NCI-H69 (cell line): ENCODE data around the gene ANKRD55.

Experiments used
- DNase-seq: peaks from one replicate; lab custom pipeline; 2025; lab: John Stamatoyannopoulos, UW

ANKRD55 gene

GRCh38 chr5:56077796-56078233 is 155.3 kb downstream of the ANKRD55 start:
- DNase-seq, result no peak

GRCh38 chr5:56076486-56076885 is 156.6 kb downstream of the ANKRD55 start:
- DNase-seq, result no peak

- no peak for DNase-seq
These were observed 157.8 kb downstream of the ANKRD55 start for GRCh38 chr5:56075361-56075760.

GRCh38 chr5:56072863-56073766 is 160.0 kb downstream of the ANKRD55 start:
- DNase-seq, result no peak

GRCh38 chr5:56071470-56071869 is 161.7 kb downstream of the ANKRD55 start:
- DNase-seq, result no peak

- no peak for DNase-seq
These were observed 162.2 kb downstream of the ANKRD55 start for GRCh38 chr5:56070851-56071465.

GRCh38 chr5:56069652-56070226 is 163.4 kb downstream of the ANKRD55 start:
- DNase-seq, result no peak

DNA sequence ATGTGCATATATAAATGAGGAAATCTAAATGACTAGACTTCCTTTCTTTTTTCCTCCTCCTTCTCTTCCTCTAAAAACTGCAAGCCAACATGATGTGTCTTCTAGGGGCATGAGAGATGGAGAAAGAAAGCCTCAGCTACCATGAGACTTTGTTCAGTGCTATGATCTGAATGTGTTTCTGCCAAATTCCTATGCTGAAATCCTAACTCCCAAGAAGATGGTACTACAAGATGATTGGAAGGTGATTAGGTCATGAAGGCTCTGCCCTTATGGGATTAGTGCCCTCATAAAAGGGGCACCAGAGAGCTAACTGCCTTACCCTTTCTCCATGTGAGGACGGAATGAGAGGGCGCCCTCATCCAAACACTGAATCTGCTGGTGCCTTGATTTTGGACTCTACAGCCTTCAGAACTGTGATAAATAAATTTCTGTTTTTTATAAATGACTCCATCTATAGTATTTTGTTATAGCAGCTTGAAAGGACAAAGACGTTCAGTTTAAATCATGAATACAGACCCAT is 166.1 kb downstream of the ANKRD55 start:
- no peak for DNase-seq

- DNase-seq, result no peak
These were observed 168.1 kb downstream of the ANKRD55 start for GRCh38 chr5:56064984-56065383.

DNA sequence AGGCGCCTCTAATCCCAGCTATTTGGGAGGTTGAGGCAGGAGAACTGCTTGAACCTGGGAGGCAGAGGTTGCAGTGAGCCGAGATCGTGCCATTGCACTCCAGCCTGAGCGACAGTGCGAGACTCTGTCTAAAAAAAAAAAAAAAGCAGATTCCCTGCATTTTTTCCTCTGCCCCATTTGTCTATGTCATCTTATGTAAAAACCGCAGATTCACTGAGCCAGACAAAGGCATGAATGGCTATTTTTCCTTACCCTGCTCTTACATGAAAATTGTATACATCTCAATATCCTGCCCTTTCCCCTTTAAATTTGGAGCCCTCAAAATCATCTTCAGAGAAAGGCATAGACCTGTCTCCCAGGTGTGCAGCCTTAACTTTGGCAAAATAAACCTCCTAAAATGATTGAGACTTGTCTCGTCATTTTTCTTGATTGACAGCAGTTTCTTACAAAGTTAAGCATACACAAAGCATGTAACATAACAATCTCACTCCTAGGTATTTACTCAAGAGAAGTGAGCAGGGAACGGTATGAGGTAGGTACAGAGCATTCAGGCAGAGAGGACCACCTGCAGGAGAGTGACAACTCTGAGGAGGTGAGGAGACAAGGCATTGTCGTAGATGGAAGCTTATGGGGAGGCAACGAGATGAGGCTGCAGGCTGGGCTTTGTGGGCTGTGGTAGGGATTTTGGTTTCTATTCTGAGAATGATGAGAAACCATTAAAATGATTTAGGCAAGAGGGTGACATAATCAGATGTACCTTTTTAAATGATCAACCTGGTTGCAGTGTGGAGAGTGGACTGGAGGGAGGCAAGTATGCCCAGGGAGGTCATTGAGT is 172.6 kb downstream of the ANKRD55 start:
- DNase-seq, result no peak

GRCh38 chr5:56059854-56060253 is 173.3 kb downstream of the ANKRD55 start:
- DNase-seq, result no peak

DNA sequence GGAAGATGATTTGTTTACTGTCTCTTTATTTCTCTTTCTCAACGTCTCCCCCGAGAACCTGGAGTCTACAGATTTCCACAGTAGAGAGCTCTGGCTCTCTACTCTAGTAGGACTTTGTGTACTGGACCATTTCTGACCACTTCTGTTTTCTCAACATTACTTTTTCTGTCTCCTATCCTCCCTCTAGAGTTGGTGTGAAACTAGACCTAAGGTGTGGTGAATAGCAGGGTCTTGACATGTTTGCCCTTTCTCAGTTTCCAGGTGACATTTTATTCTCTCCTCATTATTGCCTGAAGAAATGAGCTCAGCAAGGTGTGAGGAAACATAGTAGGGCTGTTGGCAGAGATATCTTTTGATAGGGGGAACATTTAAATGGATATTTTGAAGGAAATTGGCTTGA is 176.3 kb downstream of the ANKRD55 start:
- DNase-seq, result no peak

GRCh38 chr5:56055859-56056258 is 177.3 kb downstream of the ANKRD55 start:
- no peak for DNase-seq

DNA sequence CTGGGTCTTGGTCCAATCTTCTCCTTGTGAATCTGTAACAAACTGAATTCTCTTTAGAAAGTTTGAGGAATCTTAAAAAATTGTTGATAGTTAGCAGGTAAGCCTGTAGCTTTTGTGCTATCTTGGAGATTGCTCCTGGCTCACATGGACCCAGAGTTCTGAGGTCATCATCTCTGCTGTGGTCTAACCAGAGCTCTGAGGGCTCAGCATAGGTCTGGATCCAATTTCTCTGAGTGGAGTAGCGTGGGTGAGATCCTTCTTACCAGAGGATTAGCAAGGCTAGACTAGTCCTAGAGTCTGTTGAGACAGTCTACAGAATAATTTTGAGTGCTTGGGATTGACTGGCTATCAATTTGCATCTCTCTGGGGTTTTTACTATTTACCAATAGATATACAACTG is 177.8 kb downstream of the ANKRD55 start:
- DNase-seq, result no peak

- no peak for DNase-seq
These were observed 178.5 kb downstream of the ANKRD55 start for GRCh38 chr5:56054666-56055065.

DNA sequence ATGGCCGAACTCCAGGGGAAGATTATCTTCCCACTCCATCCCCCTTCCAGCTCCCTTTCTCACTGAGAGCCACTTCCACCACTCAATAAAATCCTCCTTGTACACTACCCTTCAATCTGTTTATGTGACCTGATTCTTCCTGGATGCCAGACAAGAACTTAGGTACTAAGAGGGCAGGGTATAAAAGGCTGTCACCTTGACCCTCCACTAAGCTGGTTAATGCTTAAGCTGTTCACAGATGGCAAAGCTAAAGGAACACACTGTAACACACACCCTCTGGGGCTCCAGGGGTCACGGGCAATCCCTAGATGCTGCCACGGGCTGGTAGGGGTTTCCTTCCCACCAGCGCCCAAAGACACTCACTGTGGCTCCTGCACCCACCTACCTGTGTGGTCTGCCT is 179.8 kb downstream of the ANKRD55 start:
- no peak for DNase-seq

DNA sequence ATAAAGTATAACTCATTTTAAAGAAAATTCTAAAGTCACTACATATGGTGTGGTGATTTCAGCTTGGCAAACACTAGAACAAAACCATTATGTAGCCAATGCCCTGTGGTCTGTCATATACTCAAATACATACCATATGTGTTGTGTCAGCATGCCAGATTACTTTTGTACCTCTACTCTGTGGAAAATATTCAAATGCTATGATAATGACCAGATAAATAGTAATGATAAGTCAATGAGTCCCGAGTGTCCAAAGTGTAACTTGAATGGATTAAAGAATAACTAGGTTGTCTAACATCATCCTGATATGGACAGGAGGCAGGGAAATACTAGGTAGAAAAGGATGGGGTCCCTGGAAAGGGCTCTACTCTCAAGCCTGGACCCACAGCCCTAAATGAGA is 180.4 kb downstream of the ANKRD55 start:
- DNase-seq, result no peak

- DNase-seq, result no peak
These were observed 182.4 kb downstream of the ANKRD55 start for GRCh38 chr5:56050551-56051255.
